Neural cell (in vitro differentiated cells): ENCODE measurements around the gene TMEM26. TPM values are rescaled to one million over a fixed set of nuclear protein-coding genes. Genes with fewer than 3 reads are reported as not detected.

Experiments
- H2AFZ ChIP-seq: fragments of 200-600, 300-800 bp; sonication (generic), shearing (Covaris generic); 2 replicates; pipeline ENCODE4 v1.6.0; 2014; ENCODE audit warnings: low read depth, mild to moderate bottlenecking, antibody characterized with exemption, low read length, moderate library complexity
- H3F3A ChIP-seq: fragments of 200-600 bp; shearing (Covaris generic); 2 replicates; pipeline ENCODE4 v1.6.1; 2016; ENCODE audit warnings: mild to moderate bottlenecking, moderate library complexity, mixed read lengths, antibody characterized with exemption, low read length; ENCODE audit not compliant: insufficient read depth, poor library complexity, severe bottlenecking
- H3K27ac ChIP-seq: fragments of 200-600, 300-800 bp; sonication (generic), shearing (Covaris generic); 2 replicates; pipeline ENCODE4 v1.5.1; 2014; ENCODE audit warnings: mild to moderate bottlenecking, low read length, moderate library complexity
- H3K27me3 ChIP-seq: fragments of 300-800, 200-600 bp; sonication (generic), shearing (Covaris generic); 2 replicates; pipeline ENCODE4 v1.6.0; 2014; ENCODE audit warnings: mild to moderate bottlenecking, low read depth, low read length, moderate library complexity; ENCODE audit not compliant: insufficient read depth
- H3K36me3 ChIP-seq: fragments of 300-800, 200-600 bp; sonication (generic), shearing (Covaris generic); 2 replicates; pipeline ENCODE4 v1.5.1; 2014; ENCODE audit warnings: mild to moderate bottlenecking, antibody characterized with exemption, low read length, moderate library complexity; ENCODE audit not compliant: insufficient read depth
- H3K4me2 ChIP-seq: fragments of 300-800, 200-600 bp; sonication (generic), shearing (Covaris generic); 2 replicates; pipeline ENCODE4 v1.6.0; 2014; ENCODE audit warnings: mild to moderate bottlenecking, low read length
- H3K4me3 ChIP-seq: fragments of 300-800, 200-600 bp; sonication (generic), shearing (Covaris generic); 2 replicates; pipeline ENCODE4 v1.5.1; 2014; ENCODE audit warnings: mild to moderate bottlenecking, low read length, moderate library complexity
- H3K79me2 ChIP-seq: fragments of 200-600 bp; shearing (Covaris generic); replicated peaks from 2 replicates; pipeline ENCODE4 v1.6.0; 2014; ENCODE audit warnings: mild to moderate bottlenecking, low read length, moderate library complexity; ENCODE audit not compliant: insufficient read depth
- H3K9ac ChIP-seq: fragments of 300-800, 200-600 bp; sonication (generic), shearing (Covaris generic); 2 replicates; pipeline ENCODE4 v1.6.1; 2016; ENCODE audit warnings: mild to moderate bottlenecking, low read length, mixed read lengths
- H3K9me2 ChIP-seq: fragments of 200-600 bp; shearing (Covaris generic); 2 replicates; pipeline ENCODE4 v1.6.1; 2016; ENCODE audit warnings: mild to moderate bottlenecking, low read length, mixed read lengths; ENCODE audit not compliant: insufficient read depth
- H3K9me3 ChIP-seq: fragments of 200-600, 300-800 bp; sonication (generic), shearing (Covaris generic); 2 replicates; pipeline ENCODE4 v1.6.1; 2016; ENCODE audit warnings: mild to moderate bottlenecking, mixed run types, low read length, moderate library complexity, mixed read lengths
- H4K20me1 ChIP-seq: fragments of 200-600 bp; shearing (Covaris generic); 2 replicates; pipeline ENCODE4 v1.6.1; 2016; ENCODE audit warnings: mild to moderate bottlenecking, mixed run types; ENCODE audit not compliant: insufficient read depth
- EP300 ChIP-seq: fragments of 450-650 bp; conservative IDR thresholded peaks from 2 replicates; pipeline ENCODE4 v1.6.1; 2014; ENCODE audit warnings: antibody characterized with exemption, mild to moderate bottlenecking, moderate library complexity; ENCODE audit not compliant: poor library complexity, severe bottlenecking
- EZH2 ChIP-seq: fragments of 200-600, 300-800 bp; shearing (Covaris generic), sonication (generic); IDR thresholded peaks from 2 replicates; pipeline ENCODE4 v1.6.1; 2014; ENCODE audit warnings: antibody characterized with exemption, low read length, borderline replicate concordance, mild to moderate bottlenecking; ENCODE audit not compliant: insufficient read depth, poor library complexity, severe bottlenecking
- MXI1 ChIP-seq: fragments of 450-650 bp; conservative IDR thresholded peaks from 2 replicates; pipeline ENCODE4 v1.6.1; 2014; ENCODE audit warnings: antibody characterized with exemption, mild to moderate bottlenecking; ENCODE audit not compliant: poor library complexity, severe bottlenecking
- POLR2AphosphoS5 ChIP-seq: IDR thresholded peaks from 2 replicates; pipeline ENCODE4 v1.6.1; 2012
- RAD21 ChIP-seq: fragments of 450-650 bp; conservative IDR thresholded peaks from 2 replicates; pipeline ENCODE4 v1.6.1; 2014; ENCODE audit warnings: antibody characterized with exemption, mild to moderate bottlenecking, moderate library complexity
- REST ChIP-seq: IDR thresholded peaks from 2 replicates; pipeline ENCODE4 v1.6.1; 2012; ENCODE audit warnings: borderline replicate concordance
- SMC3 ChIP-seq: fragments of 450-650 bp; conservative IDR thresholded peaks from 2 replicates; pipeline ENCODE4 v1.6.1; 2014; ENCODE audit warnings: antibody characterized with exemption, mild to moderate bottlenecking, moderate library complexity; ENCODE audit not compliant: poor library complexity
- TAF1 ChIP-seq: IDR thresholded peaks from 2 replicates; pipeline ENCODE4 v1.6.1; 2012; ENCODE audit warnings: low read depth
- polyA plus RNA-seq: library from polyadenylated mRNA; depleted of rRNA; stranded (reverse); fragments of >200 nt; gene quantifications from 2 replicates; pipeline ENCODE4 v1.2.3, GENCODE V29; 2014
- TF ChIP-seq, protein P1 (sequence below): fragments of 450-650 bp; IDR thresholded peaks from 2 replicates; pipeline ENCODE4 v1.5.1; 2014; ENCODE audit warnings: antibody characterized with exemption, mild to moderate bottlenecking, moderate library complexity; ENCODE audit not compliant: poor library complexity, severe bottlenecking

The TMEM26 gene
- polyA plus RNA-seq, 1 donor from 2014 or later: not detected

DNA sequence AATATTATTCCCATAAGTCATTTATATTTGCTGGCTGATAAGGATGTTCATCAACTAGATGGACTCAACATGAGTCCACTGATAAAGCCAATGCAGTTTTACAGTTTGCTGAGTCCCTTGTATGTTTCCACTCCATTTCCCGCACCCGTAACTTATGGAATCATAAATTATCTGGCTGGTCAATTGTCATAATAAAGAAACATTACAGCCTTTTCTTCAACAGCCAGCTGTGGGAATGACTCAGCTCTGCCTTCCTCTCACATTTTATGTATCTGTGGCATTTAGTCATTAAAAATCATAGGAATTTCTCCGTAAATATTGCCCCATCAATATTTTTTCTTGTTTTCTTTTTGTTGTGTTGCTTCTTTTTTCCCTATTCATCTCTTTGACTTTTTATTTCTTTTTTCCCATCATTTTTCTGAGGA lies 22.3 kb upstream of the TMEM26 start:
- Histone ChIP-seq H4K20me1 (no peaks in the 10 kb centered on the region), H3K4me2 (no peak overlapping the region), H3K36me3 (no peaks in the 10 kb centered on the region), H2AFZ (no peak overlapping the region), H3K79me2 (no peaks in the 10 kb centered on the region), H3K9ac (no peak overlapping the region), H3F3A (no peaks in the 10 kb centered on the region), H3K4me3 (no peak overlapping the region), H3K9me3 (no peaks in the 10 kb centered on the region), H3K27ac (no peak overlapping the region), H3K9me2 (no peaks in the 10 kb centered on the region), H3K27me3 (no peaks in the 10 kb centered on the region)
- TF ChIP-seq TAF1 (no peak), MXI1 (no peak), REST (no peak), SMC3 (no peak), RAD21 (no peak), POLR2AphosphoS5 (no peak), EP300 (no peak), EZH2 (no peak)
- TF ChIP-seq, protein P1, sequence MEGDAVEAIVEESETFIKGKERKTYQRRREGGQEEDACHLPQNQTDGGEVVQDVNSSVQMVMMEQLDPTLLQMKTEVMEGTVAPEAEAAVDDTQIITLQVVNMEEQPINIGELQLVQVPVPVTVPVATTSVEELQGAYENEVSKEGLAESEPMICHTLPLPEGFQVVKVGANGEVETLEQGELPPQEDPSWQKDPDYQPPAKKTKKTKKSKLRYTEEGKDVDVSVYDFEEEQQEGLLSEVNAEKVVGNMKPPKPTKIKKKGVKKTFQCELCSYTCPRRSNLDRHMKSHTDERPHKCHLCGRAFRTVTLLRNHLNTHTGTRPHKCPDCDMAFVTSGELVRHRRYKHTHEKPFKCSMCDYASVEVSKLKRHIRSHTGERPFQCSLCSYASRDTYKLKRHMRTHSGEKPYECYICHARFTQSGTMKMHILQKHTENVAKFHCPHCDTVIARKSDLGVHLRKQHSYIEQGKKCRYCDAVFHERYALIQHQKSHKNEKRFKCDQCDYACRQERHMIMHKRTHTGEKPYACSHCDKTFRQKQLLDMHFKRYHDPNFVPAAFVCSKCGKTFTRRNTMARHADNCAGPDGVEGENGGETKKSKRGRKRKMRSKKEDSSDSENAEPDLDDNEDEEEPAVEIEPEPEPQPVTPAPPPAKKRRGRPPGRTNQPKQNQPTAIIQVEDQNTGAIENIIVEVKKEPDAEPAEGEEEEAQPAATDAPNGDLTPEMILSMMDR: no peak

DNA sequence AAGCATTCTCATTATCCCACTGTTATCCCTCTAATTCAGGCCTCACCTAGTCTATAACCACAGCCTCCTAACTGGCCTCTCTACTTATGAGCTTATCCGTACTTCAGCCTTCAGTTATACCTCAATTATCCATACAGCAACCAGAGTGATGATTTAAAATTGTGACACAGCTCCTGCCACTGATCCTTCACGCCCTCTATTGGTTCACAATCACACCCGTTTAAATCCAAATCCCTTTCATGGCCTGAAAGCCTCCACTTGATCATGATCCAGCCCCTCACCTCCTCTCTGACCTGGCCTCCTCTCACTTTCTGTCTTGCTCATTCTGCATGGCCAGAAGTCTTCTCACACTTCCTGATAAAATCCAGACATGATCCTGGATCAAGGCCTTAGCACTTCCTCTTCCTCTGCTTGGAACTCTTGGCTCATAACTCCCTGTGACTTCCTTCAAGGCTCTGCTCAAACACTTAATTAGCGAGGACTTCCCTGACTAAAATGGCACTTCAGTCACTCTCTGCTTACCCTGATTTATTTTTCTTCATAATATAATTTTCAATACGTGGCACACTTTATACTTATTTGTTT lies 19.0 kb upstream of the TMEM26 start:
- TF ChIP-seq REST (no peak), POLR2AphosphoS5 (no peak), SMC3 (no peak)
- TF ChIP-seq, protein P1: no peak
- H3K79me2 ChIP-seq: no peaks in the 10 kb centered on the region
- no peaks in the 10 kb centered on the region for H3K27me3 ChIP-seq
- H3K9me3 ChIP-seq: no peaks in the 10 kb centered on the region
- no peaks in the 10 kb centered on the region for H4K20me1 ChIP-seq
- no peak overlapping the region for H3K4me3 ChIP-seq
- H3K4me2 ChIP-seq: no peak overlapping the region
- no peak overlapping the region for H3K9ac ChIP-seq
- H3K27ac ChIP-seq: no peak overlapping the region
- no peak overlapping the region for H2AFZ ChIP-seq
- H3K9me2 ChIP-seq: no peaks in the 10 kb centered on the region
- no peaks in the 10 kb centered on the region for H3K36me3 ChIP-seq
- no peaks in the 10 kb centered on the region for H3F3A ChIP-seq
